Measurements from ENCODE around the gene FOXL2.

DNA sequence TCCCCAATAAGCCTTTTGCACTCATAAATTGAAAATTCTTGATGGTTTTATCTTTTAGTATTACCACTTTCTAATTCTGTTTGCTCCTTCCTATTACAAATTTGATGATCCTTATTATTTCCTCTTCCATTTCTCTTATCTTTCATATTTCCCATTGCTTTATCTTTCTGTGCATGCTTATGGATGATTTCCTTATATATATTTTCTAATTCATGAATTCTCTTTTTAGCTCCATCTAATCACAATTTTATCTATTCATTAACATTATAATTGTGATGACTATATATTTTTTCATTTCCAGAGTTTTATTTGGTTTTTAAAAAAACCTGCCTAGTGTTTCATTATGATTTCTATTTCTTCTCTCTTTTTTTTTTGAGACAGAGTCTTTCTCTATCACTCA, 18.0 kb upstream of the FOXL2 start:
- TF ChIP-seq CTCF (IDR thresholded peaks at IDR 0.05), result no peak
- TF ChIP-seq POLR2A (IDR thresholded peaks at IDR 0.05), result no peak
